Fibroblast of pulmonary artery (primary cell): ENCODE results near the gene RABGAP1L.

Experiments
- DNase-seq: peaks from one replicate; pipeline ENCODE4 v3.0.0-alpha.2; 2010; ENCODE audit warnings: low read depth
- H3K4me3 ChIP-seq: replicated peaks from 2 replicates; pipeline ENCODE4 v1.5.1; 2011; ENCODE audit warnings: low read depth, mild to moderate bottlenecking, control low read depth, low read length, moderate library complexity
- CTCF ChIP-seq: IDR thresholded peaks from 2 replicates; pipeline ENCODE4 v1.5.1; 2011; ENCODE audit warnings: mild to moderate bottlenecking, control low read depth, low read length, inconsistent platforms; ENCODE audit errors: missing control alignments

RABGAP1L gene

GRCh38 chr1:174748586-174748985 is 589.3 kb downstream of the RABGAP1L start:
- TF ChIP-seq CTCF = no peak
- DNase-seq = no peak
- no peak overlapping the region for H3K4me3 ChIP-seq

GRCh38 chr1:174753131-174753530 is 593.8 kb downstream of the RABGAP1L start:
- TF ChIP-seq CTCF = no peak
- no peak for DNase-seq
- H3K4me3 ChIP-seq = no peak overlapping the region

- DNase-seq = no peak
These were observed 602.0 kb downstream of the RABGAP1L start for GRCh38 chr1:174761335-174761734.

GRCh38 chr1:174761901-174762585 is 602.7 kb downstream of the RABGAP1L start:
- H3K4me3 ChIP-seq = no peak overlapping the region
- DNase-seq = no peak
- no peak for TF ChIP-seq CTCF

More at GRCh38 chr1:174761335-174761734, 602.0 kb downstream of the RABGAP1L start:
- no peak overlapping the region for H3K4me3 ChIP-seq
- TF ChIP-seq CTCF = no peak

- no peak for TF ChIP-seq CTCF
- H3K4me3 ChIP-seq = no peak overlapping the region
- no peak for DNase-seq
These were observed 604.9 kb downstream of the RABGAP1L start for GRCh38 chr1:174764191-174764590.

- no peak overlapping the region for H3K4me3 ChIP-seq
- no peak for TF ChIP-seq CTCF
- no peak for DNase-seq
These were observed 607.4 kb downstream of the RABGAP1L start for GRCh38 chr1:174766727-174767126.

GRCh38 chr1:174768516-174768915 is 609.2 kb downstream of the RABGAP1L start:
- TF ChIP-seq CTCF = no peak
- H3K4me3 ChIP-seq = no peak overlapping the region
- DNase-seq = no peak
